ENCODE results near the gene LASP1NB.

- TF ChIP-seq CTCF (IDR thresholded peaks at IDR 0.05 in 8 of 11, conservative IDR thresholded peaks at IDR 0.05 in 3 of 11) (no peak), POLR2A (IDR thresholded peaks at IDR 0.05) (no peak), POLR2AphosphoS5 (IDR thresholded peaks at IDR 0.05) (no peak)
Observed at GRCh38 chr17:38959508-38959907, 34.1 kb downstream of the LASP1NB start.
